NCI-H526 (cell line): ENCODE data around the gene FTO.

Source experiments
- DNase-seq, 2 experiments: peaks; one replicate each; lab custom pipeline; 2025; lab: John Stamatoyannopoulos, UW

FTO gene

GRCh38 chr16:54160939-54161897 is 457.3 kb downstream of the FTO start:
- DNase-seq: no peak

DNA sequence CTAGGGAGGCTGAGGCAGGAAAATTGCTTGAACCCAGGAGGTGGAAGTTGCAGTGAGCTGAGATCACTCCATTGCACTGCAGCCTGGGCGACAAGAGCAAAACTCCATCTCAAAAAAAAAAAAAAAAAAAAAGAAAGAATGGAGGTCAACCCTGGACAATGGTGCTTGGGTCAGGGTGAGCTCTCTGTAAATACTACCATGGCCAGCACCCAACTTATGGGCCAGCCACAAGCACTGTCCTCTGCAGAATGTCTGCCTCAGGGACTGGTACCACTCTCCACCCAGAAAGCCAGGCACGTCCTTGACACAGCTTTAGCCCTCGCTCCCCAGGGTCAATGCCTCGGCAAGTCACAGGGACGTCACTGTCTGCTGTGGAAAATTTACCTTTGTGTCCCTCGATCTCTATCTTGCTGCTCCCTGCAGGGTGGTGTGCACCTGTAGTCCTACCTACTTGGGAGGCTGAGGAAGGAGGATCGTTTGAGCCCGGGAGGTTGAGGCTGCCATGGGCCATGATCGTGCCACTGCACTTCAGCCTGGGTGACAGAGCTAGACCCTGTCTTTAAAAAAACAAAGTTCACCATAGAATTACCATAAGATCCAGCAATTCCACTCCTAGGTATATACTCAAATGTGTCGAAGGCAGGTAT is 459.4 kb downstream of the FTO start:
- no peak for DNase-seq

- no peak for DNase-seq
Measured at GRCh38 chr16:54164789-54165173, 460.8 kb downstream of the FTO start.

DNA sequence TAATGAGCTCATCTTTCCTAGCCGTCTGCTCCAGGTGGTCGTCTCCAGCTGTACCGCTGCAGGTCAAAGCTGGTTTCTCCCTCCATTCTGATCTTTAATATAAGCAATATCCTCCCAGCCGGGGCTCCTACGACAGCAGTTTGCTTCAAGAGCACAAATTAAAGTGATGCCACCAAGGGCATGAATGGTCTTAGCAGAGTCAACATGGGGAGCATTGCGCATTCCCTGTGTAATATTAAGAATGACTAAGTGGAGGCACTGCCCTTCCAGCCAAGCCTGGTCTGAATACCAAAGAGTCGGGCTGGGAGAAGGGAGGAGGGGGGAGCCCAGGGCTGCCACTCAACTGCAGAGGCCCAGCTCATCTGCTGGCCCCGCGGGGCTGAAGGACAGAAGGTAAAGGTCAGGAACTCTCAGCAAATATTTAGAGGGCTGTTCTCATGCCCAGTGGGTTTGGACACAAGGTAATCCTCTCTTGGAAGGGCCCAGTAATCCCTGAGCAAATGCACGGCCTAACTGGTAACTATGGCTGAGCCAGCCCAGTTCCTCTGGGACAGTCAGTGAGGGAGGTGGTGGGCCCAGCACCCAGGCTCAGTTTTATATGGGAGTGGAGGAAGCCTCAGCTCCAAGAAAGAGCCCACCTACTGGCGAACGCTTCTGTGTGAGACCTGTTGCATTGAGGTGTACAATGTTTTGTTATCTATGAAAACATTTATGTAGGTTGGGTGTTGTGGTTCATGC is 461.4 kb downstream of the FTO start:
- no peak for DNase-seq

- no peak for DNase-seq
Measured at GRCh38 chr16:54165912-54166865, 462.2 kb downstream of the FTO start.

- no peak for DNase-seq
Measured at GRCh38 chr16:54169112-54169511, 465.2 kb downstream of the FTO start.

GRCh38 chr16:54171626-54172537 is 467.9 kb downstream of the FTO start:
- DNase-seq: peak; percentile 51 to 60

GRCh38 chr16:54173490-54173889 is 469.5 kb downstream of the FTO start:
- no peak for DNase-seq

- no peak for DNase-seq
Measured at GRCh38 chr16:54174201-54174600, 470.2 kb downstream of the FTO start.

DNA sequence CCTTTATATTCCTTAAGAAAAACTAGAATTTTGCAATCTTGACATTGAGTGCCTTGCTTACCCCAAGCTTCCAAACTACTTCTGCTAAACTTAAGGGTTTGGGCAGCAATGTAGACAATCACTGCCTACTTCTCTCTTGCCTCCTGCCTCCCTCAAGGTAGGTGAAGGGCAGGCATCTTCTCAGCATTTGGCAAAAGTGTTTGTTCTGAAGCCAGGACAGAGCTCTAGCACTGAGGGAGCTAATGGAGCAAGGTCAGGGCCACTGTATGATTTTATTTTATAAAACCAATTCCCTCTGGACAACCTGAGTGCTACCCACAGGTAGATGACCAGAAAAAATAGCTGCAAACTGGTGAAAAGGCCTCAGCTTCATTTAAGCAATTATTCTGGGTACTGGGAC is 470.8 kb downstream of the FTO start:
- DNase-seq: no peak

DNA sequence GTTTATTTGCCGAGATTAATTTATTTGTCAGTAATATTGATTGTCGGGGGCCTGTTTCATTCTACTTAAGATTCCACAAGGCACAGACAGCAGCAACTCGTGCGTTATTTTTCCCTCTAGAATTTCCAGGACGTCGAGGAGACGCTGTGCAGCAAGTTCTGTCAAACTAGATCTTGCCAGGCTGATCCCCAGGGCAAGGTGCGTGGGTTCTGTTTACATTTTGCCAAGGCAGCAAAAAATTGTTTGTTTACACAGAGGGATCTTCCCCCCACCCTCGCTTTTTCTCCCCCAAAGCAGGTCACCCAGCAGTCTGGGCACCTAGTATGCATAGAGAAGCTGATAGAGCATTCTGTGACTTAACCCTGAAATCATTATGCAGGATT is 471.2 kb downstream of the FTO start:
- no peak for DNase-seq

DNA sequence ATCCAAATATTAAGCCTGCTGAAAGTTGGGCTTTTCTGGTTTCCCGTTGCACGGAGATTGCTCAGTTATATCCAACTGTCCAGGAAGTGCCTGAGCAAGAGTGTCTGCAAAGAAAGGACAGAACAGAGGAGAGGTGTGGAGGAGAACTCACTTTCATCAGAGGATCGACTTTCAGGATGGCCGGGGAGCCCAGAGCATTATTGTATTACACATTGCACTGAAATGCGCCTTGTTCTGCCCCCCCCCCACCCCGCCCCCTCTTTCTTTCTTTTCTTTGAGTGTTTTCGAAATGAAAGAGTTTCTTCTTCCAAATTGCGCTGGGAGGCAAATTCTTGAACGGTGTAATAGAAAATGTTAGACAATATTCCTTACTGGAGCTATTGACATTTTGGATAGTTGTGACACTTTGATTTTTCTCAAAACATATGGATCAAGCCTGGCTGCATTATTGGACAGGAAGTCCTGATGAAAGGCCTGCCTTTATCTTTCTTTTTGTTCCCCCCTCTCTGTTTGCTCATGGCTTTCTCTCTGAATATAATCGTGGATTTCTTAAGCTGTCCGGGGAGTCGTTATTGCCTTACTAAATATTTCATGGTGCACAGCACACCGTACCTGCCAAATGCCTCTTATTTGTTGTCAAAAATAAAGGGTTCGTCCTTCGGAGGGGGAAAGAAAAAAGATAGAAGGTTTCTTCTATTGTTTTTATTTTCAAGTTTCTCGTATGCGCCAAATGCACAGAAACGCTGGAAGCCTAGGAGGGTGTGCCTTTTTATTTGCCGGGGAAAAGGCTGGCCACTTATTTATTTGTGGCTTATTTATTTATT is 471.8 kb downstream of the FTO start:
- DNase-seq: no peak

DNA sequence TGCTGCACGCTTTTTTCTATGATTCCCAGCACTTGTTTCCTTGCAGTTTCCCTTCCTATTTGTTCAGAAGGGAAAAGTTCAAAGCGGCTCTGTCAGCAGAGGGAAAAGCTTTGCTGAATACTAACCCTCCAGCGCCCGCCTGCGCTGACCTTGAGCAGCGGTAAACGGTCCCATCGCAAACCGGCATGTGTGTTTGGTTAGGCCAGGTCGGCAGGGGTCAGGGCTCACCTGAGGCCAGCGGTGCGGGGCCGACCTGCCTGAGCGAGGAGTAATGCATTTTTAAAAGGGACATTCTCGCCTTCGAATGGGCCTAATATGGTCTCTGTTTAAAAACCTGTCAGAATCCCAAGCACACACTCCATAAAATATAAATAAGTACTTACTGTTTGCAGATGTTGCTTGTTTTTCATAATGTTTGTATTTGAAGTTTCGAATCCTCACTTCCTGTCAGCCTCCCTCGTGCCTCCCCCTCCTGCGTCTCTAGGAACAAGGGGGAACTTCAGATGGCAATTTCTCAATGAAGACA is 472.5 kb downstream of the FTO start:
- DNase-seq: no peak

- no peak for DNase-seq
Measured at GRCh38 chr16:54177052-54177861, 473.3 kb downstream of the FTO start.

DNA sequence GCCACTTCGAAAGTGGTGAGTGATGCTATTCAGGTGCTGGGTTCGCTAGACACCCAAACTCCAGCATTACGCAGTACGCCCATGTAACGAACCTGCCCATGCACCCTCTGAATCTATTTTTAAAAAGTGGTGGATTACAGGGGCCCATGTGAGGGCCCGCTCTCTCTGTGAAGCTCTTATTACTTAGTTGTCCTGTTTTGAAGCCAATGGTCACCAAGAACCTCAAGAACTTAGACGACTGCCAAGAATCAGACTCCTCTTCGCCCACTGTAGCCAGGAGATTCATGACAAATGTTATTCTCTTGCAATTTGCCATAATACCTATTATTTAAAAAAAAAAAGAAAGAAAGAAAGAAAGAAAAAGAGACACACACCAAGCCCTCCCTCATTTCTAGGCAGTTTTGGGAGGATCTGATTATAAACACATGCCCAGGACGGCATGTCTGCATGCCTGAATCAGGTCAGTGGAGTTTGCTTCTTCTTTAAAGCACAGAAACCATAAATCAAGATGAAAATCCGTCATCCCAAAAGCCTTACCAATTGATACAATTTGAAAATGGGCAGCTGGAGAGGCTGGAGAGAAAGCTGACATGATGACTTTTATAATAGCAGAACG is 474.0 kb downstream of the FTO start:
- DNase-seq: no peak

DNA sequence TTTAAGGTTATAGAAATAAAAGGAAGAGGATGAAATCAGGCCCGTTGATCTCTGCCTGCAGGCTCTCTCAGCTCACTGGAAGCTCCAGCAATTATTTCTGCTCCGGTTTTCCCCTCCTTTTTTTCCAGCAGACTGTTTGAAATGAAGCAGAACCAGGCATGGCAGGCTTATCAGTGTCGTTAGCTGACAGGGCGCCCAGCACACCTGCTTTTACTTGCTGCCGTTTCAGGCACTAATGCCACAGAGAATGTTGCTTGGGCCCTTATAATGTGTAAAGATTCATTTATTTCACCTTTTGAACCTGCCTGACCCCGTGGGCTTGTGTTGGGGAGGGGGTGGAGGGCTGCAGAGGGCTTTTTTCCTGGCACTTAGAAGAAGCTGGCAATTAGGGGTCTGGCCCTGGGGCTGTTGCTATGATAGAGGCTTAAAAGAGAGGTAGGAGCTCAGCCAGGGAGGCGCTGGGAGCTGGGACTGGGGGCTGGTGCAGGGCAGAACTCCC is 474.6 kb downstream of the FTO start:
- DNase-seq: peak; percentile 39 to 64

DNA sequence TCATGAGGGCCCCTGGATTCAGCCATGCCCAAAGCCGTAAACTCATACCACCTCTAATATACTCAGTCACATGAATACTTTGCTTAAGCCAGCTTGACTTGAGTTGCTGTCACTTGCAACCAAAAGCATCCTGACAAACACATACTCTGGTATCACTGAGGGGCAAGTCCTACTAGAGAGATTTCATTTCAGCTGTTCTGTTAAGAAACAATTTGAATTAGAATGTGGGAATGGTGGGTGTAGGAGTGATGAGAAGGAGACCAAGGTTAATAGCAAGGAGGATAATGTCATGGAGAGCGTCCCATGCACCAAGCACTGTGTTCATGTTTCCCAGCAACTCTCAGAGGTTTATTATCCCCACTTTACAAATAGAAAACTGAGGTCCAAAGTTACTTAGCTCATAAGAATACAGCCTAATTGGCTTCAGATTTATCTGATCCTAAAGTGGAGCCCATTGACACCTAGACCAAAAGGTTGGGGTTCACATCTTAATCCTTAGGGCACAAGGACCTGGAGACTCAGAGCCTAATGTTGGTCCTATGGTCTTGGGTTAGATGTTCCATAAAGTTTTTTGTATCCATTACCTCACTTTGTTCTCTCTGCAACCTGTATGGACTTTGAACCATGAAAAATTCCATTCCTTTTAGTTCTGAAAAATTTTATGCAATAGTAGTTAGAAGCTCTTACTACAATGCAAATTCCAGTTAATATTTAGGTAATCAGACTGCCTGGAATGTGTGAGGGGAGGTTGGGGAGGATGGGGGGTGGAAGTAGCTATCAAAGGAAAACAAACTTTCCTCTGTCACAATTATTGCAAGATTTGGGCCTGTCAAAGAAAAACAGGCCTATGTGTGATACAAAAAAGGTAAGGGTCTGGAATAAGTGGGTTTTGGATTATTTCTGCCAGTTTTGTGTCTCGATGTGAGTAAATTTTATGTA is 476.7 kb downstream of the FTO start:
- no peak for DNase-seq
